ENCODE results near the gene B4GAT1.

GRCh38 chr11:66325263-66325671 is 22.2 kb downstream of the B4GAT1 start:
- no peak for TF ChIP-seq EP300 (IDR thresholded peaks at IDR 0.05; ENCODE audit: borderline replicate concordance in 1 of 2, low read depth in 1 of 2, low read length in 1 of 2)
- TF ChIP-seq CTCF (IDR thresholded peaks at IDR 0.05): no peak
- TF ChIP-seq FOXM1 (IDR thresholded peaks at IDR 0.05; ENCODE audit: low read depth): no peak
- no peak for TF ChIP-seq RAD21 (IDR thresholded peaks at IDR 0.05; ENCODE audit: low read length)
- TF ChIP-seq MAX (IDR thresholded peaks at IDR 0.05; ENCODE audit: low read depth): no peak
- no peak for TF ChIP-seq PBX3 (IDR thresholded peaks at IDR 0.05)
- TF ChIP-seq POLR2AphosphoS5 (IDR thresholded peaks at IDR 0.05; ENCODE audit: low read depth, low read length): no peak
- TF ChIP-seq SIN3A (IDR thresholded peaks at IDR 0.05; ENCODE audit: borderline replicate concordance, low read depth, low read length): no peak

All from SK-N-SH (cell line).